ENCODE data around the gene JADE2.
"Not testable (repeated sequence)": the region's sequence is repeated elsewhere in the genome, so short reads cannot be mapped to it uniquely, and the experiment has no call there.

Gene JADE2

GRCh38 chr5:134592141-134592746 is 66.8 kb downstream of the JADE2 start:
- no peak overlapping the region for H3K4me3 ChIP-seq (ENCODE audit: low read depth, low read length)
- TF ChIP-seq CTCF (IDR thresholded peaks at IDR 0.05; ENCODE audit: insufficient read depth, low read depth, low read length, missing control alignments): no peak
- peak; percentile 64 for DNase-seq (ENCODE audit: low read depth)

DNA sequence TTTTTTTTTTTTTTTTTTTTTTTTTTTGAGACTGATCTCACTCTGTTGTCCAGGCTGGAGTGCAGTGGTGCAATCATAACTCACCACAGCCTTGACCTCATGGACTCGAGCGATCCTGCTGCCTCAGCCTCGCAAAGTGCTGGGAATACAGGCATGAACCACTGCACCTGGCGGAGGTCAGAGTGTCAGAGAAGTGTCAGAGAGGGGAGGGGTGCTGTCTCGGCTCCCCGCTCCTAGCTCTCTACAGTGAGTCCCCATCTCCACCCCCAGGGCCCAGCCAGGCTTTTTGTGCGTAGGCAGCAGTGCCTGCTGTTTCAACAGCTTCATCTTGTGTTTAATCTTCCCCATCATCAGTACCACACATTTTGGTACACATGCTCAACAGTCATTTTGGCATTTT is 68.9 kb downstream of the JADE2 start:
- DNase-seq (ENCODE audit: low read depth): no peak
- no peak overlapping the region for H3K4me3 ChIP-seq (ENCODE audit: low read depth, low read length)
- no peak for TF ChIP-seq CTCF (IDR thresholded peaks at IDR 0.05; ENCODE audit: insufficient read depth, low read depth, low read length, missing control alignments)

DNA sequence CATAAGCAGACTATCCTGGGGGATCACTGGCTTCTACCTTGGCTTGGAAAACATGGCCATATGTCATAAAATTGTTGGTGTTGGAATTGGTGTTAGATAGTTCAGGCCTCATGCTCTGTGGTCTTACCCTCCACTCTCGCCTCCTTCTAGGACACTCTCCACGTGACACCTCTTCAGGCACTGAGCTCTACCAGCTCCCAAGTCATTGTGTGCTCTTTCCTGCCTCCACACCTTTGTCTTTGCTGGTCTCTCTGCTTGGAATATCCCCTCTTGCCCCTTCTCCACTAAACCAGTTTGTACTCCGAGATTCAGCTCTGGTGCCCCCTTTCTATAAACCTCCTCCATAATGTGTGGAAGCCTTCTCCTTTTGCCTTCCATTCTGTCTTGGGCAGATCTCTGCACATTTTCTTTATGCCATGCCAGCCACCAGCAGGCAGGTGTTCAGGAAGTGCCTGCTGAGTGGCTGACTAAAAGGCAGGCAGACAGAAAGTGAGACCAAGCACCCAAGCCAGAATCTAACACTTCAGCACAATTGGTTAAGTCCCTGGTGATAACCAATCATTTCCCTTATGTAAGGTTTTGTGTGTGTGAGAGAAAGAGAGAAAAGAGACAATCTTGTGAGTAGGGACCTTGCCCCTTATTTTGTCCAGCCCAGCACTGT is 69.5 kb downstream of the JADE2 start:
- no peak for TF ChIP-seq CTCF (IDR thresholded peaks at IDR 0.05; ENCODE audit: insufficient read depth, low read depth, low read length, missing control alignments)
- no peak overlapping the region for H3K4me3 ChIP-seq (ENCODE audit: low read depth, low read length)
- DNase-seq (ENCODE audit: low read depth): peak; percentile 86

- H3K4me3 ChIP-seq (ENCODE audit: low read depth, low read length): no peak overlapping the region
- DNase-seq (ENCODE audit: low read depth): no peak
- no peak for TF ChIP-seq CTCF (IDR thresholded peaks at IDR 0.05; ENCODE audit: insufficient read depth, low read depth, low read length, missing control alignments)
Measured at GRCh38 chr5:134595458-134595838, 70.0 kb downstream of the JADE2 start.

DNA sequence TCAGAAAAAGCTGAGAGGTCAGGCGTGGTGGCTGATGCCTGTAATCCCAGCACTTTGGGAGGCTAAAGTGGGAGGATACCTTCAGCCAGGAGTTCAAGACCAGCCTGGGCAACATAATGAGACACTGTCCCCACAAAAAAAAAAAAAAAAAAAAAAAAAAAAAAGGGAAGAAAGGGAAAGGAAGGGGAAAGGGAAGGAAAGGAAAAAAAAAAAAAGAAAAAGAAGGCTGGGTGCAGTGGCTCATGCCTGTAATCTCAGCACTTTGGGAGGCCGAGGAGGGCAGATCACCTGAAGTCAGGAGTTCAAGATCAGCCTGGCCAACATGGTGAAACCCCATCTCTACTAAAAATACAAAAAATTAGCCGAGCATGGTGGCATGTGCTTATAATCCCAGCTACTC is 74.3 kb downstream of the JADE2 start:
- DNase-seq (ENCODE audit: low read depth); H3K4me3 ChIP-seq (ENCODE audit: low read depth, low read length): not testable (repeated sequence)

DNA sequence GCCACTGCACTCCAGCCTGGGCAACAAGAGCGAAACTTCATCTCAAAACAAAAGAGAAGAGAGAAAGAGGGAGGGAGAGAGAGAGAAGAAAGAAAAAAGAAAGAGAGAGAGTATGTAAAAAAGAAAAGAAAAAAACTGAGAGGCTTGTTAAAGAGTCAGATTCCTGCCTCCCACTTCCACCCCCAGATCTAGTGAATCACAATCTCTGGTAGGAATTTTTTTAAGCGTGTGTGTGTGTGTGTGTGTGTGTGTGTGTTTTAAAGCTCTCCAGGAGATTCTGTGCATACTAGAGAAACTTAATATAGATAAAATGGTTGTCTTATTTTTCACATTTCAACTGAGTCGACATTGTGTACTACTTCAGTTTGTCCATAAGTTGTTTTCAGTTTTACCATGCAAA is 75.1 kb downstream of the JADE2 start:
- H3K4me3 ChIP-seq (ENCODE audit: low read depth, low read length): no peak overlapping the region
- DNase-seq (ENCODE audit: low read depth): no peak
- TF ChIP-seq CTCF (IDR thresholded peaks at IDR 0.05; ENCODE audit: insufficient read depth, low read depth, low read length, missing control alignments): no peak

DNA sequence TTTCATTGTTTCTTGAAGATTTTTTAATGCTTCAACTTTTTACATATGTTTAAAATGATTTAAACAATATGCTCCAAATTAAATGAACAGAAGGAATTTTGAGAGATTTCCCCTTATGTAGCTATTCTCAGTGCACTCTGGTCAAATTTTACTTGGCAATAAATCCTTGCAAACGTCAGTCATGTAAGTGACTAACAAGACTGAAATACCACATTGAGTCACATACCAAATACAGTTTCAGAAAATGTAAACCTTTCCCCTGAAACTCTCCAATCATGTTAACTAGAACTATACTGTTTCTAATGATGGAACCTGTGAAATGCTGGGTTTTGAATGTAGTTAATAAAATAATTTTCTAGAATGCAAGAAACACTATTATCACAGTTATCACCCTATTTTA is 77.6 kb downstream of the JADE2 start:
- TF ChIP-seq CTCF (IDR thresholded peaks at IDR 0.05; ENCODE audit: insufficient read depth, low read depth, low read length, missing control alignments): no peak
- peak; percentile 58 for DNase-seq (ENCODE audit: low read depth)
- H3K4me3 ChIP-seq (ENCODE audit: low read depth, low read length): no peak overlapping the region

All from GM12865 (cell line).